ENCODE measurements around the gene ADGRG3.

DNA sequence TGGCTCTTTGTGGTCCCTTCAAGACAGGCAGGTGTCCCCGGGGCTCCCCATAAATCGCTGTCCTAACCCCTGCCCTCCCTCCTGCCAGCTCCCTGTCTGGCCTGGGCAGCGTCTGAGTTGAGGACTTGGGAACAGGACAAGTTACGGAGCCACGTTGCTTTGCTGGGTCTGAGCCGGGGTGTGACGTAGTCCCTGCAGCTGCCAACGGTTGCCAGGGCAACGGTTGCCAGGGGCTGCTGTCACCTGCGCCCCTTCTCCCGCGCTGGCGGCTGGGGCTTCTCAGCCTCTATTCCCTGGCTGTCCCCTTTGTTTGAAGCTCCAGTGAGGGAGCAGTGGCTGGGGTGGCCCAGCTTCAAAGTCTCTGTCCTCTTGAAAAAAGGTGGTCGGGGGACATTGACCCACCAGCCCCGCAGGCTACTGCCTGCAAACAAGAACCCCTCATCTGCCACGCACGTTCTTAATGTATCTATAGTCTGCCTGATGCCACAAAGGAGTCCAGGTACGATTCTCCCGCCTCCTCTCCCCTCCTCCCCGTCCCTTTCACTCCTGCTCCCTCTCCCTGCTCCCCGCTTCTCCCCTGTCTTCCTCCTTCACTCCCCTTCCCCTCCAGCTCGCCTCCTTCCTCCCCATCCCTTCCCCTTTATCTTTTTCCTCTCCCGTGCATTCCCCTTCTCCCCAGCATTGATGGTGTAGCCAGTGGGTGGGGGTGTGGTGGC, 28.8 kb upstream of the ADGRG3 start:
- TF ChIP-seq, protein P1, sequence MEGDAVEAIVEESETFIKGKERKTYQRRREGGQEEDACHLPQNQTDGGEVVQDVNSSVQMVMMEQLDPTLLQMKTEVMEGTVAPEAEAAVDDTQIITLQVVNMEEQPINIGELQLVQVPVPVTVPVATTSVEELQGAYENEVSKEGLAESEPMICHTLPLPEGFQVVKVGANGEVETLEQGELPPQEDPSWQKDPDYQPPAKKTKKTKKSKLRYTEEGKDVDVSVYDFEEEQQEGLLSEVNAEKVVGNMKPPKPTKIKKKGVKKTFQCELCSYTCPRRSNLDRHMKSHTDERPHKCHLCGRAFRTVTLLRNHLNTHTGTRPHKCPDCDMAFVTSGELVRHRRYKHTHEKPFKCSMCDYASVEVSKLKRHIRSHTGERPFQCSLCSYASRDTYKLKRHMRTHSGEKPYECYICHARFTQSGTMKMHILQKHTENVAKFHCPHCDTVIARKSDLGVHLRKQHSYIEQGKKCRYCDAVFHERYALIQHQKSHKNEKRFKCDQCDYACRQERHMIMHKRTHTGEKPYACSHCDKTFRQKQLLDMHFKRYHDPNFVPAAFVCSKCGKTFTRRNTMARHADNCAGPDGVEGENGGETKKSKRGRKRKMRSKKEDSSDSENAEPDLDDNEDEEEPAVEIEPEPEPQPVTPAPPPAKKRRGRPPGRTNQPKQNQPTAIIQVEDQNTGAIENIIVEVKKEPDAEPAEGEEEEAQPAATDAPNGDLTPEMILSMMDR (IDR thresholded peaks at IDR 0.05; ENCODE audit: low read depth, low read length): no peak
- TF ChIP-seq EZH2phosphoT487 (IDR thresholded peaks at IDR 0.05; ENCODE audit: low read depth): no peak
